Suprapubic skin (tissue), 3 donors: Measurements from ENCODE around the gene MEMO1.

Experiments
- CTCF ChIP-seq, 2 donors: fragments of 200-600 bp in 1 of 2; fragments of 450-650 bp in 1 of 2; sonication (generic) in 1 of 2; IDR thresholded peaks; one replicate each; pipeline ENCODE4 v1.5.1; 2016 to 2019; ENCODE audit warnings: antibody characterized with exemption in 2 of 2, mild to moderate bottlenecking in 1 of 2, moderate library complexity in 1 of 2
- EP300 ChIP-seq: sonication (generic); formaldehyde crosslinking; IDR thresholded peaks from one replicate; pipeline ENCODE4 v1.6.1; 2017; ENCODE audit warnings: antibody characterized with exemption
- POLR2A ChIP-seq, 2 donors: fragments of 450-650 bp; IDR thresholded peaks; one replicate each; pipeline ENCODE4 v1.6.1; 2017; ENCODE audit warnings: antibody characterized with exemption in 2 of 2, mild to moderate bottlenecking in 2 of 2, moderate library complexity in 2 of 2

DNA sequence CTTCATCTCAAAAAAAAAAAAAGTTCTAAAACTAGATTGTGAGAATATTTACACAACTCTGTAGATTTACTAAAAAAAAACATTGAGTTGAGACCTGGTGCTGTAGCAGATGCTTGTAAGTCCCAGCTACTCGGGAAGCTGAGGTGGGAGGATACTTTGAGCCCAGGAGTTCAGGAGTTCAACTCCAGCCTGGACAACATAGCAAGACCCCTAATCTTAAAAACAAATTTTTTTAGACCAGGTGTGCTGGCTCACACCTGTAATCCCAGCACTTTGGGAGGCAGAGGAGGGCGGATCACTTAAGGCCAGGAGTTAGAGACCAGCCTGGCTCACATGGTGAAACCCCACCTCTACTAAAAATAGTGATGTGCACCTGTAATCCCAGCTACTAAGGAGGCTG lies 108.9 kb downstream of the MEMO1 start:
- TF ChIP-seq CTCF (IDR thresholded peaks at IDR 0.05): no peak
- no peak for TF ChIP-seq POLR2A (IDR thresholded peaks at IDR 0.05)
- TF ChIP-seq EP300: no peak
